ENCODE measurements around the gene CYBA. TPM values are rescaled to one million over a fixed set of nuclear protein-coding genes. Genes with fewer than 3 reads are reported as not detected.

Gene CYBA
- total and polyA plus RNA-seq, 9 of the 15 experiments (the other 6 are each of a cell fraction or from before 2014, with no cell fraction given) = 0.34 to 683 (median 93.0) TPM

DNA sequence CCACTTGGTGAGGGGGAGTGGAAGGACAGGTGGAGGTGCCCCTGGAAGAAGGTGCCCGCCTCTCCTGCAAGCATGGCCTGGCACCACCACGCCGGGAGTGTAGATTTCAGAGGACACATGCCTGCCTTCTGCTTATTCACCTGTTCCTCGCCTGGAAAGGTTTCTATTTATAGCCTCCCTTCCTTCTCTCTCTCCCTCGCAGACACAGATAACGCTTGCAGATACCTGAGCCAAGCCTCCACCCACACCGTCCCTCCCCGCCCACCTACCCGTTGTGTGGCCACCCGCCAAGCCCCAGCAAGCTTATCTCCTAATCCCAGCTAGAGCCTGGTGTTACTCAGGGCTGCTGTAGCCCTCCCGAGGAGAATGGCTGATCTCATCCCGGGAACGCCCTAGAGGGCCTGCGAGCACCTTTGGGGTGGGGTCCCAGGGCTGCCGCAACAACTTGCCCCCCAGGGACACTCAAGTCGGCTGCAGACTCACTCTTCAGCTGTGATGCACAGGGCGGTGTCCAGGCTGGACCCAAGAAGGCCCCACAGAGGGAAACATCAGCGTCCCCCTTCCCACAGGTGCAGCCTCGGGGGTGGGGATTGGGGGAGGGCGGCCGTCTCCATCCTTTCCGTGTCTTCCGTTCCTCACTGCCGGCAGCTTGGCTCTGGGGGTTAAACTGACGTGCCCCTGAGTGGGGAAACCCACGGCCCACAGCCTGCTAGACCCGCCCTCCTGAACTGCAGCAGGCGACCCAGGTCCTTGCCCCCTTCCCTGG, 37.3 kb upstream of the CYBA start (continued):
- no peak for TF ChIP-seq RNF219 (CRISPR knock-in tag; IDR thresholded peaks at IDR 0.05)
- TF ChIP-seq ZNF140 (CRISPR knock-in tag; IDR thresholded peaks at IDR 0.05) = no peak
- no peak for TF ChIP-seq ZNF586 (CRISPR knock-in tag; conservative IDR thresholded peaks at IDR 0.05)
- no peak; the same call in 1 of the 2 replicates for TF ChIP-seq CEBPG (CRISPR knock-in tag; IDR thresholded peaks at IDR 0.05)
- no peak for TF ChIP-seq CEBPG (tag; conservative IDR thresholded peaks at IDR 0.05 in 1 of 2, IDR thresholded peaks at IDR 0.05 in 1 of 2)
- no peak for TF ChIP-seq ZNF717 (CRISPR knock-in tag; IDR thresholded peaks at IDR 0.05)
- TF ChIP-seq, protein P1, sequence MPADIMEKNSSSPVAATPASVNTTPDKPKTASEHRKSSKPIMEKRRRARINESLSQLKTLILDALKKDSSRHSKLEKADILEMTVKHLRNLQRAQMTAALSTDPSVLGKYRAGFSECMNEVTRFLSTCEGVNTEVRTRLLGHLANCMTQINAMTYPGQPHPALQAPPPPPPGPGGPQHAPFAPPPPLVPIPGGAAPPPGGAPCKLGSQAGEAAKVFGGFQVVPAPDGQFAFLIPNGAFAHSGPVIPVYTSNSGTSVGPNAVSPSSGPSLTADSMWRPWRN (IDR thresholded peaks at IDR 0.05; ENCODE audit: low read depth) = peak; percentile 80
- TF ChIP-seq, protein P2, sequence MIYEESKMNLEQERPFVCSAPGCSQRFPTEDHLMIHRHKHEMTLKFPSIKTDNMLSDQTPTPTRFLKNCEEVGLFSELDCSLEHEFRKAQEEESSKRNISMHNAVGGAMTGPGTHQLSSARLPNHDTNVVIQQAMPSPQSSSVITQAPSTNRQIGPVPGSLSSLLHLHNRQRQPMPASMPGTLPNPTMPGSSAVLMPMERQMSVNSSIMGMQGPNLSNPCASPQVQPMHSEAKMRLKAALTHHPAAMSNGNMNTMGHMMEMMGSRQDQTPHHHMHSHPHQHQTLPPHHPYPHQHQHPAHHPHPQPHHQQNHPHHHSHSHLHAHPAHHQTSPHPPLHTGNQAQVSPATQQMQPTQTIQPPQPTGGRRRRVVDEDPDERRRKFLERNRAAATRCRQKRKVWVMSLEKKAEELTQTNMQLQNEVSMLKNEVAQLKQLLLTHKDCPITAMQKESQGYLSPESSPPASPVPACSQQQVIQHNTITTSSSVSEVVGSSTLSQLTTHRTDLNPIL (CRISPR knock-in tag; IDR thresholded peaks at IDR 0.05) = no peak
- TF ChIP-seq, protein P3, sequence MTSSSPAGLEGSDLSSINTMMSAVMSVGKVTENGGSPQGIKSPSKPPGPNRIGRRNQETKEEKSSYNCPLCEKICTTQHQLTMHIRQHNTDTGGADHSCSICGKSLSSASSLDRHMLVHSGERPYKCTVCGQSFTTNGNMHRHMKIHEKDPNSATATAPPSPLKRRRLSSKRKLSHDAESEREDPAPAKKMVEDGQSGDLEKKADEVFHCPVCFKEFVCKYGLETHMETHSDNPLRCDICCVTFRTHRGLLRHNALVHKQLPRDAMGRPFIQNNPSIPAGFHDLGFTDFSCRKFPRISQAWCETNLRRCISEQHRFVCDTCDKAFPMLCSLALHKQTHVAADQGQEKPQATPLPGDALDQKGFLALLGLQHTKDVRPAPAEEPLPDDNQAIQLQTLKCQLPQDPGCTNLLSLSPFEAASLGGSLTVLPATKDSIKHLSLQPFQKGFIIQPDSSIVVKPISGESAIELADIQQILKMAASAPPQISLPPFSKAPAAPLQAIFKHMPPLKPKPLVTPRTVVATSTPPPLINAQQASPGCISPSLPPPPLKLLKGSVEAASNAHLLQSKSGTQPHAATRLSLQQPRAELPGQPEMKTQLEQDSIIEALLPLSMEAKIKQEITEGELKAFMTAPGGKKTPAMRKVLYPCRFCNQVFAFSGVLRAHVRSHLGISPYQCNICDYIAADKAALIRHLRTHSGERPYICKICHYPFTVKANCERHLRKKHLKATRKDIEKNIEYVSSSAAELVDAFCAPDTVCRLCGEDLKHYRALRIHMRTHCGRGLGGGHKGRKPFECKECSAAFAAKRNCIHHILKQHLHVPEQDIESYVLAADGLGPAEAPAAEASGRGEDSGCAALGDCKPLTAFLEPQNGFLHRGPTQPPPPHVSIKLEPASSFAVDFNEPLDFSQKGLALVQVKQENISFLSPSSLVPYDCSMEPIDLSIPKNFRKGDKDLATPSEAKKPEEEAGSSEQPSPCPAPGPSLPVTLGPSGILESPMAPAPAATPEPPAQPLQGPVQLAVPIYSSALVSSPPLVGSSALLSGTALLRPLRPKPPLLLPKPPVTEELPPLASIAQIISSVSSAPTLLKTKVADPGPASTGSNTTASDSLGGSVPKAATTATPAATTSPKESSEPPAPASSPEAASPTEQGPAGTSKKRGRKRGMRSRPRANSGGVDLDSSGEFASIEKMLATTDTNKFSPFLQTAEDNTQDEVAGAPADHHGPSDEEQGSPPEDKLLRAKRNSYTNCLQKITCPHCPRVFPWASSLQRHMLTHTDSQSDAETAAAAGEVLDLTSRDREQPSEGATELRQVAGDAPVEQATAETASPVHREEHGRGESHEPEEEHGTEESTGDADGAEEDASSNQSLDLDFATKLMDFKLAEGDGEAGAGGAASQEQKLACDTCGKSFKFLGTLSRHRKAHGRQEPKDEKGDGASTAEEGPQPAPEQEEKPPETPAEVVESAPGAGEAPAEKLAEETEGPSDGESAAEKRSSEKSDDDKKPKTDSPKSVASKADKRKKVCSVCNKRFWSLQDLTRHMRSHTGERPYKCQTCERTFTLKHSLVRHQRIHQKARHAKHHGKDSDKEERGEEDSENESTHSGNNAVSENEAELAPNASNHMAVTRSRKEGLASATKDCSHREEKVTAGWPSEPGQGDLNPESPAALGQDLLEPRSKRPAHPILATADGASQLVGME (CRISPR knock-in tag; IDR thresholded peaks at IDR 0.05) = no peak
- TF ChIP-seq ARHGAP35 (IDR thresholded peaks at IDR 0.05; ENCODE audit: partially characterized antibody) = peak; percentile 81
- TF ChIP-seq ZNF134 (CRISPR knock-in tag; conservative IDR thresholded peaks at IDR 0.05) = no peak
- TF ChIP-seq, protein P4, sequence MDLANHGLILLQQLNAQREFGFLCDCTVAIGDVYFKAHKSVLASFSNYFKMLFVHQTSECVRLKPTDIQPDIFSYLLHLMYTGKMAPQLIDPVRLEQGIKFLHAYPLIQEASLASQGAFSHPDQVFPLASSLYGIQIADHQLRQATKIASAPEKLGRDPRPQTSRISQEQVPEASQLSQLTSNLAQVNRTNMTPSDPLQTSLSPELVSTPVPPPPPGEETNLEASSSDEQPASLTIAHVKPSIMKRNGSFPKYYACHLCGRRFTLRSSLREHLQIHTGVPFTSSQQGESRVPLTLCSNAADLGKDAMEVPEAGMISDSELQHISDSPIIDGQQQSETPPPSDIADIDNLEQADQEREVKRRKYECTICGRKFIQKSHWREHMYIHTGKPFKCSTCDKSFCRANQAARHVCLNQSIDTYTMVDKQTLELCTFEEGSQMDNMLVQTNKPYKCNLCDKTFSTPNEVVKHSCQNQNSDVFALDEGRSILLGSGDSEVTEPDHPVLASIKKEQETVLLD (IDR thresholded peaks at IDR 0.05) = peak; percentile 87
